ENCODE results near the gene MKNK1. TPM values are rescaled to one million over a fixed set of nuclear protein-coding genes. Genes with fewer than 3 reads are reported as not detected.

MKNK1 gene
- total RNA-seq, 1 experiment from 2014 or later: 103 TPM

DNA sequence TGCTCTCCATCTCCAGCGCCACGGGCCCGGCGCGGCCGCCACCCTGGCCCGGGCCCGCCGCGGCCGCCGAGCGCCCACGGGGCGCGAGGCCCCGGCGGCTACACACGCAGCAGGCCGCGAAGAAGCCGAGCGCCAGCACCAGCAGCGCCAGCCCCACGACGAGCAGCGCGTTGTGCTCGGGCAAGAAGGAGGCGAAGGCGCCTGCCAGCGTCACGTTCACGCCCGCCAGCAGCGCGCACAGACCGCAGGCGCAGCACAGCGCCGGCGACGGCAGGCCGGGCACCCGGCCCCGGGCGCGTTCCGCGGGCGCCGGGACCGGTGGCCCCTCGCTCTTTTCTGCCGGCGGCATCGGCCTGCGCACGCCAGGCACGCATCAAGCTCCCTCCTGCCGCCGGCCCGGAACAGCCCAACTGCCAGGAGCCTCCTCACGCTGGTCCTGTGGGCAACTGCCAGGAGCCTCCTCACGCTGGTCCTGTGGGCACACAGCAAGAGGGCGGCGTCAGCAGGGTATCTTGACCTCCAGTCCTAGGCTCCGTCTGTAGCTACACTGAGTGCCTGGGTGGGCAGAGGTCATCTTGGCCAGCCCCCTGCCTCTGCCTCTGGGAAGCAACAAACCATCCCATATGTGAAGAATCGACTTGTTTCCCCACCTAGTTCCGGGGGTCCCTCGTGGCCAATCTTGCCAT, 70.7 kb downstream of the MKNK1 start:
- Histone ChIP-seq H2AFZ (no peak overlapping the region), H3K27me3 (ENCODE audit: insufficient read depth, low read depth) (peaks cover 7% of the 10 kb centered on the region), H3K36me3 (ENCODE audit: low read depth) (no peaks in the 10 kb centered on the region), H3K9me3 (ENCODE audit: insufficient read depth, low read depth) (no peaks in the 10 kb centered on the region), H3K9me2 (ENCODE audit: insufficient read depth) (no peaks in the 10 kb centered on the region), H4K20me1 (ENCODE audit: insufficient read depth) (no peaks in the 10 kb centered on the region), H3K27ac (no peak overlapping the region), H3K79me2 (ENCODE audit: low read depth) (no peaks in the 10 kb centered on the region), H3K4me3 (no peak overlapping the region; the same call in 1 of the 2 replicates), H3K4me2 (peak overlapping the region; percentile 40; the same call in 1 of the 2 replicates), H3F3A (ENCODE audit: insufficient read depth, low read depth) (no peaks in the 10 kb centered on the region), H3K4me1 (replicated peaks; ENCODE audit: insufficient read depth) (peaks cover 11% of the 10 kb centered on the region)
- CTCF ChIA-PET: interaction anchor here (0.5 to 1.1 kb wide), 2 partner anchors 186 to 192 kb away, joined by 3 to 14 read pairs; no protein-coding TSS in a partner anchor
- peak in 1 of 2 experiments; percentile 34 for DNase-seq
- POLR2A ChIA-PET (ENCODE audit: unreplicated experiment): no interaction called here
- intact Hi-C loops (cut with micrococcal nuclease; ENCODE audit: unreplicated experiment): loop anchor here (2.0 to 5.0 kb wide), 2 partner anchors 469 to 641 kb away; no protein-coding TSS in a partner anchor
- BruUV-seq (replicated peaks): no TSS peak
- no peak for TF ChIP-seq EZH2 (IDR thresholded peaks at IDR 0.05; ENCODE audit: low read depth)
- TF ChIP-seq, protein P1, sequence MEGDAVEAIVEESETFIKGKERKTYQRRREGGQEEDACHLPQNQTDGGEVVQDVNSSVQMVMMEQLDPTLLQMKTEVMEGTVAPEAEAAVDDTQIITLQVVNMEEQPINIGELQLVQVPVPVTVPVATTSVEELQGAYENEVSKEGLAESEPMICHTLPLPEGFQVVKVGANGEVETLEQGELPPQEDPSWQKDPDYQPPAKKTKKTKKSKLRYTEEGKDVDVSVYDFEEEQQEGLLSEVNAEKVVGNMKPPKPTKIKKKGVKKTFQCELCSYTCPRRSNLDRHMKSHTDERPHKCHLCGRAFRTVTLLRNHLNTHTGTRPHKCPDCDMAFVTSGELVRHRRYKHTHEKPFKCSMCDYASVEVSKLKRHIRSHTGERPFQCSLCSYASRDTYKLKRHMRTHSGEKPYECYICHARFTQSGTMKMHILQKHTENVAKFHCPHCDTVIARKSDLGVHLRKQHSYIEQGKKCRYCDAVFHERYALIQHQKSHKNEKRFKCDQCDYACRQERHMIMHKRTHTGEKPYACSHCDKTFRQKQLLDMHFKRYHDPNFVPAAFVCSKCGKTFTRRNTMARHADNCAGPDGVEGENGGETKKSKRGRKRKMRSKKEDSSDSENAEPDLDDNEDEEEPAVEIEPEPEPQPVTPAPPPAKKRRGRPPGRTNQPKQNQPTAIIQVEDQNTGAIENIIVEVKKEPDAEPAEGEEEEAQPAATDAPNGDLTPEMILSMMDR (conservative IDR thresholded peaks at IDR 0.05): no peak

DNA sequence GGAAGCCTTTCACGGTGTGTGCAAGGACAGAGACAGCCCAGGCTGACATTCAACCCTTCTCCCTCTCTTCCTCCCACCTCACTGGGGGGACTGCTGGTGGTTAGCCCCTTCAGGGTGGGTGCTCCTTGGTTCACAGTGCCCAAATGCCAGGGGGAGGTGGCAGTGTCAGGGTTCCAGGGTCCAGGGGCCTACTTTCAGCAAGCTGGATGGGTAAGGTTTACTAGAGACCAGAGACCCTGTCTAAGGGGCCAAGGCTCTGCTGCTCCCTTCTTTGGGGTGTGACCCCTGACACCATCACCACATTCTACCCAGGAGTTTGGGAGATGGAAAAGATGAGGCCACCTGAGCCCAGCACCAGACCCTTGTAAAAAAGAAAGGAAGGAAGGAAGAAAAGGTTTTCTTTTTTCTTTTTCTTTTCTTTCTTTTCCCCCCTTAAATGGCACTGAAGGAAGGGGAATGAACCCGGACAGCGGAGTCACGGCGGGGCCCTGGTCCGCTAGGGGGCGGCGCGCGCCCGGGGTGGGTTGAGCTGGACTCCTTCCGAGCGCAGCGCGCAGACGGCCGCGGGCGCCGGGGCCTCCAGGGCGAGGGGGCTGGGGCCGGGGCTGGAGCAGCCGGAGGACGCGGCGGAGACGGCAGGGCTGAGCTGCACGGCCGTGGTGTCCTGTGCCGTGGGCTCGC, 71.4 kb downstream of the MKNK1 start:
- DNase-seq: peak in 1 of 2 experiments; percentile 68
- Histone ChIP-seq H3K4me2 (peak overlapping the region; percentile 40; the same call in 1 of the 2 replicates), H3F3A (ENCODE audit: insufficient read depth, low read depth) (no peaks in the 10 kb centered on the region), H3K27me3 (ENCODE audit: insufficient read depth, low read depth) (peaks cover 7% of the 10 kb centered on the region), H3K36me3 (ENCODE audit: low read depth) (no peaks in the 10 kb centered on the region), H3K79me2 (ENCODE audit: low read depth) (no peaks in the 10 kb centered on the region), H3K9me3 (ENCODE audit: insufficient read depth, low read depth) (no peaks in the 10 kb centered on the region), H2AFZ (no peak overlapping the region), H4K20me1 (ENCODE audit: insufficient read depth) (no peaks in the 10 kb centered on the region), H3K9me2 (ENCODE audit: insufficient read depth) (no peaks in the 10 kb centered on the region), H3K4me1 (replicated peaks; ENCODE audit: insufficient read depth) (peaks cover 14% of the 10 kb centered on the region), H3K27ac (no peak overlapping the region), H3K4me3 (no peak overlapping the region)
- no peak for TF ChIP-seq EZH2 (IDR thresholded peaks at IDR 0.05; ENCODE audit: low read depth)
- TF ChIP-seq, protein P1 (conservative IDR thresholded peaks at IDR 0.05): peak; percentile 57
- CTCF ChIA-PET: interaction anchor here (0.5 to 1.1 kb wide), 2 partner anchors 187 to 192 kb away, joined by 3 to 14 read pairs; no protein-coding TSS in a partner anchor
- BruUV-seq (replicated peaks): no TSS peak
- POLR2A ChIA-PET (ENCODE audit: unreplicated experiment): no interaction called here
- intact Hi-C loops (cut with micrococcal nuclease; ENCODE audit: unreplicated experiment): loop anchor here (2.0 to 5.0 kb wide), 2 partner anchors 470 to 642 kb away; no protein-coding TSS in a partner anchor

DNA sequence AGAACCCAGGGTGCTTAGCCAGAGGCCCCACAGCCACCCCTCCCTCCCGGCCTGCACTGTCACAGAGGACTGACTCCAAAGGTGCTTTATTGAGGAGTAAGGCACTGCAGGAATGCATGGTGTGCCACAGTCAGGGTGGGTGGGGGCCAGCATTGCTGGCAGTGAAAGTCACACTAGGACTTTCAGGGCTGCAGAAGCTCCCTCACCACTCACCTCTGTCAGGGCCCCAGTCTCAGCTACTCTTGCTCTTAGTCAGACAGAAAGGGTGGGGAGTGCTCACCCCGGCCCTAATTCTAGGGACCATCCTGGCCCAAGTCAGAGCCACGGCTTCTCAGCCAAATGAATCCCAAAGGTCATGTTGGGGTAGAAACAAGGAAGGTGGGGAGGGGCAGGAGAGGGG, 72.0 kb downstream of the MKNK1 start:
- Histone ChIP-seq H3K4me2 (no peak overlapping the region), H3K27ac (no peak overlapping the region), H4K20me1 (ENCODE audit: insufficient read depth) (no peaks in the 10 kb centered on the region), H3K79me2 (ENCODE audit: low read depth) (no peaks in the 10 kb centered on the region), H2AFZ (no peak overlapping the region), H3K4me1 (replicated peaks; ENCODE audit: insufficient read depth) (peaks cover 17% of the 10 kb centered on the region), H3K4me3 (no peak overlapping the region), H3K9me3 (ENCODE audit: insufficient read depth, low read depth) (no peaks in the 10 kb centered on the region), H3F3A (ENCODE audit: insufficient read depth, low read depth) (no peaks in the 10 kb centered on the region), H3K27me3 (ENCODE audit: insufficient read depth, low read depth) (peaks cover 7% of the 10 kb centered on the region), H3K36me3 (ENCODE audit: low read depth) (no peaks in the 10 kb centered on the region), H3K9me2 (ENCODE audit: insufficient read depth) (no peaks in the 10 kb centered on the region)
- BruUV-seq (replicated peaks): no TSS peak
- no peak for DNase-seq
- TF ChIP-seq, protein P1 (conservative IDR thresholded peaks at IDR 0.05): no peak
- no peak for TF ChIP-seq EZH2 (IDR thresholded peaks at IDR 0.05; ENCODE audit: low read depth)
- ChIA-PET CTCF (no interaction called here), POLR2A (ENCODE audit: unreplicated experiment) (no interaction called here)
- intact Hi-C loops (cut with micrococcal nuclease; ENCODE audit: unreplicated experiment): loop anchor here (2.0 to 5.0 kb wide), 2 partner anchors 470 to 643 kb away; no protein-coding TSS in a partner anchor
